Measurements from ENCODE around the gene RBM43.

- TF ChIP-seq EZH2 (IDR thresholded peaks at IDR 0.05; ENCODE audit: low read length, unreplicated experiment) (no peak), CTCF (conservative IDR thresholded peaks at IDR 0.05; ENCODE audit: low read depth, low read length) (no peak), EZH2phosphoT487 (IDR thresholded peaks at IDR 0.05; ENCODE audit: borderline replicate concordance, low read length) (no peak)
Measured at GRCh38 chr2:151268085-151268484, 6.4 kb upstream of the RBM43 start.

Measured in PC-3 (cell line).